GM12878 (cell line): ENCODE results near the gene S1PR3. TPM values are rescaled to one million over a fixed set of nuclear protein-coding genes. Genes with fewer than 3 reads are reported as not detected.

Experiments used
- ATAC-seq: fragments of 200-7000 bp; cut with Tn5 transposase; 3 replicates; pipeline ENCODE4 v1.9.1; 2020; ENCODE audit warnings: mild to moderate bottlenecking, moderate library complexity
- BruUV-seq: library from RNA; stranded (reverse); fragments of 400-500 nt; replicated peaks from 2 replicates; lab custom pipeline; 2021; lab: Mats Ljungman, UMichigan
- CTCF ChIA-PET: fragments of 300-600 bp; sonication (Branson Sonifier 250); formaldehyde crosslinking; extraction: SDS; loops from one replicate; lab custom pipeline; 2021; ENCODE audit warnings: inconsistent platforms; lab: Yijun Ruan, JAX
- POLR2A ChIA-PET: fragments of 350-600 bp; formaldehyde crosslinking; extraction: SDS; loops from one replicate; lab custom pipeline; 2021; ENCODE audit warnings: inconsistent platforms; lab: Charles Lee
- RAD21 ChIA-PET: fragments of 300-600 bp; sonication (Branson Sonifier 250); formaldehyde crosslinking; loops from one replicate; lab custom pipeline; 2023; ENCODE audit warnings: antibody characterized with exemption; ENCODE audit not compliant: unreplicated experiment; lab: Charles Lee
- SMC1A ChIA-PET: fragments of 300-600 bp; sonication (Branson Sonifier 250); formaldehyde crosslinking; loops from one replicate; lab custom pipeline; 2023; ENCODE audit not compliant: unreplicated experiment, uncharacterized antibody; lab: Charles Lee
- DNase-seq: peaks from one replicate; pipeline ENCODE4 v3.0.0-alpha.2; 2011; ENCODE audit warnings: low read depth, low spot score
- FAIRE-seq: peaks from 3 replicates; lab custom pipeline; 2011; peaks lifted over from hg19 to GRCh38; lab: Jason Lieb, UNC
- H2AFZ ChIP-seq: 2 replicates; pipeline ENCODE4 v1.6.0; 2011; ENCODE audit warnings: low read depth, low read length, control low read depth; ENCODE audit not compliant: control insufficient read depth
- H3K27ac ChIP-seq: 2 replicates; pipeline ENCODE4 v1.5.1; 2011; ENCODE audit warnings: control low read depth; ENCODE audit not compliant: control insufficient read depth, insufficient read depth
- H3K27me3 ChIP-seq, 2 experiments: replicated peaks in 1 of 2; 2 replicates each; pipeline versions ENCODE4 v1.6.0 to v1.6.1; 2011; ENCODE audit warnings: low read length in 1 of 2; ENCODE audit not compliant: control insufficient read depth in 2 of 2, insufficient read depth in 2 of 2
- H3K36me3 ChIP-seq, 2 experiments: 2 replicates each; pipeline ENCODE4 v1.5.1; 2011; ENCODE audit warnings: low read length in 1 of 2; ENCODE audit not compliant: control insufficient read depth in 2 of 2, insufficient read depth in 2 of 2
- H3K4me1 ChIP-seq: 2 replicates; pipeline ENCODE4 v1.6.1; 2011; ENCODE audit warnings: mild to moderate bottlenecking, low read length, moderate library complexity, mixed read lengths; ENCODE audit not compliant: control insufficient read depth, insufficient read depth
- H3K4me2 ChIP-seq: 2 replicates; pipeline ENCODE4 v1.6.0; 2011; ENCODE audit warnings: control low read depth; ENCODE audit not compliant: control insufficient read depth, insufficient read depth
- H3K4me3 ChIP-seq: fragments of 200-600 bp; sonication (generic); 2 replicates; pipeline ENCODE4 v1.5.1; 2016
- H3K79me2 ChIP-seq: 2 replicates; pipeline ENCODE4 v1.6.0; 2011; ENCODE audit warnings: low read length; ENCODE audit not compliant: control insufficient read depth, insufficient read depth
- H3K9ac ChIP-seq: 2 replicates; pipeline ENCODE4 v1.8.0; 2011; ENCODE audit warnings: low read length, control low read depth, mixed read lengths; ENCODE audit not compliant: control insufficient read depth, insufficient read depth
- H3K9me3 ChIP-seq: replicated peaks from 3 replicates; pipeline ENCODE4 v1.5.1; 2011; ENCODE audit warnings: mild to moderate bottlenecking, low read length; ENCODE audit not compliant: control insufficient read depth, insufficient read depth
- H4K20me1 ChIP-seq: 2 replicates; pipeline ENCODE4 v1.6.0; 2011; ENCODE audit not compliant: control insufficient read depth, insufficient read depth
- ASH2L ChIP-seq: fragments of 300-600, 200-600 bp; sonication (generic); IDR thresholded peaks from 2 replicates; pipeline ENCODE4 v1.6.1; 2017; ENCODE audit warnings: low read depth, mild to moderate bottlenecking, borderline replicate concordance
- ATF7 ChIP-seq: fragments of 450-650 bp; IDR thresholded peaks from 2 replicates; pipeline ENCODE4 v1.6.1; 2016; ENCODE audit warnings: low read depth, mild to moderate bottlenecking
- CEBPB ChIP-seq, 2 experiments: fragments of 150-350 bp in 1 of 2; IDR thresholded peaks; 2 replicates each; pipeline ENCODE4 v1.6.1; 2012 to 2014; ENCODE audit warnings: low read depth in 2 of 2, low read length in 2 of 2, borderline replicate concordance in 1 of 2, inconsistent platforms in 1 of 2
- CREB1 ChIP-seq: IDR thresholded peaks from 2 replicates; pipeline ENCODE4 v1.6.1; 2012; ENCODE audit warnings: low read depth, mild to moderate bottlenecking, inconsistent platforms
- HCFC1 ChIP-seq: fragments of 150-350 bp; IDR thresholded peaks from 2 replicates; pipeline ENCODE4 v1.6.1; 2014; ENCODE audit warnings: low read length
- HDAC6 ChIP-seq: fragments of 200-600 bp; sonication (generic); IDR thresholded peaks from one replicate; pipeline ENCODE4 v1.8.0; 2017; ENCODE audit warnings: antibody characterized with exemption; ENCODE audit not compliant: unreplicated experiment
- HDGF ChIP-seq: fragments of 450-650 bp; IDR thresholded peaks from 2 replicates; pipeline ENCODE4 v1.6.1; 2016; ENCODE audit warnings: antibody characterized with exemption
- NR2C1 ChIP-seq: fragments of 450-650 bp; IDR thresholded peaks from 2 replicates; pipeline ENCODE4 v1.6.1; 2017; ENCODE audit warnings: antibody characterized with exemption, mild to moderate bottlenecking, moderate library complexity
- SIX5 ChIP-seq: IDR thresholded peaks from 2 replicates; pipeline ENCODE4 v1.6.1; 2011; ENCODE audit warnings: mild to moderate bottlenecking, low read depth, low read length, moderate library complexity; ENCODE audit not compliant: severe bottlenecking
- ZSCAN29 ChIP-seq: fragments of 450-650 bp; IDR thresholded peaks from 2 replicates; pipeline ENCODE4 v1.6.1; 2017; ENCODE audit warnings: mild to moderate bottlenecking, moderate library complexity
- WGBS: methylation state at CpG from one replicate; pipeline ENCODE4 v1.1.6; 2016; ENCODE audit warnings: low lambda C conversion rate; ENCODE audit not compliant: insufficient replicate concordance, insufficient coverage; ENCODE audit errors: missing lambda C conversion rate; 5-methylcytosine and 5-hydroxymethylcytosine counted together
- in situ Hi-C: fragments of 300-500 bp; cut with MboI; formaldehyde crosslinking; loops from 9 replicates; pipeline ENCODE4 v1.14.3; 2018; ENCODE audit warnings: mixed read lengths
- intact Hi-C: fragments of 100-400 bp; cut with micrococcal nuclease; formaldehyde crosslinking; loops from one replicate; pipeline ENCODE4 v1.14.2; 2022; ENCODE audit not compliant: unreplicated experiment
- polyA plus RNA-seq, 11 experiments: library from polyadenylated mRNA; depleted of rRNA in 4 of 11; unstranded in 6 of 11; stranded (reverse) in 5 of 11; fragments of >200 nt; fragmentation: Nextera tagmentation in 4 of 11; fragmentation: Illumina TruSeq in 1 of 11; extraction: Ambion mirVana in 4 of 11; extraction: Trizol in 1 of 11; gene quantifications; 1 replicate in 1 of 11; 2 replicates in 10 of 11; pipeline versions ENCODE4 v1.2.1 to v1.2.3, GENCODE V29; 2011 to 2016; ENCODE audit warnings: inconsistent platforms in 2 of 11, missing spikeins in 2 of 11, low read depth in 1 of 11
- total RNA-seq, 4 experiments: library from RNA; depleted of rRNA in 3 of 4; stranded (reverse); fragments of >200 nt in 3 of 4; fragmentation: Illumina TruSeq in 1 of 4; extraction: Trizol in 1 of 4; gene quantifications; 2 replicates each; pipeline versions ENCODE4 v1.2.1 to v1.2.3, GENCODE V29; 2013 to 2021
- TF ChIP-seq, protein P1 (sequence below), 3 experiments: IDR thresholded peaks in 2 of 3; conservative IDR thresholded peaks in 1 of 3; 2 replicates each; pipeline ENCODE4 v1.5.1; 2011; ENCODE audit warnings: low read depth in 3 of 3, low read length in 3 of 3, mild to moderate bottlenecking in 3 of 3, control low read depth in 2 of 3, moderate library complexity in 2 of 3, inconsistent platforms in 1 of 3, mixed read lengths in 1 of 3; ENCODE audit not compliant: control insufficient read depth in 2 of 3, insufficient read depth in 1 of 3; ENCODE audit errors: extremely low read depth in 1 of 3
- TF ChIP-seq, protein P2 (sequence below): fragments of 450-650 bp; conservative IDR thresholded peaks from 2 replicates; pipeline ENCODE4 v1.6.1; 2017; ENCODE audit warnings: mild to moderate bottlenecking, moderate library complexity
- TF ChIP-seq, protein P3 (sequence below): IDR thresholded peaks from 2 replicates; pipeline ENCODE4 v1.6.1; 2012; ENCODE audit warnings: low read depth, low read length, improper control_type of control experiment
- TF ChIP-seq, protein P4 (sequence below): fragments of 450-650 bp; IDR thresholded peaks from 2 replicates; pipeline ENCODE4 v1.6.1; 2018; ENCODE audit warnings: mild to moderate bottlenecking, low read depth, moderate library complexity; ENCODE audit not compliant: partially characterized antibody

S1PR3 gene
- total and polyA plus RNA-seq, 10 of the 15 experiments (the other 5 are each of a cell fraction or from before 2014, with no cell fraction given) = 0.01 to 0.18 (median 0.01) TPM; not detected in 7

DNA sequence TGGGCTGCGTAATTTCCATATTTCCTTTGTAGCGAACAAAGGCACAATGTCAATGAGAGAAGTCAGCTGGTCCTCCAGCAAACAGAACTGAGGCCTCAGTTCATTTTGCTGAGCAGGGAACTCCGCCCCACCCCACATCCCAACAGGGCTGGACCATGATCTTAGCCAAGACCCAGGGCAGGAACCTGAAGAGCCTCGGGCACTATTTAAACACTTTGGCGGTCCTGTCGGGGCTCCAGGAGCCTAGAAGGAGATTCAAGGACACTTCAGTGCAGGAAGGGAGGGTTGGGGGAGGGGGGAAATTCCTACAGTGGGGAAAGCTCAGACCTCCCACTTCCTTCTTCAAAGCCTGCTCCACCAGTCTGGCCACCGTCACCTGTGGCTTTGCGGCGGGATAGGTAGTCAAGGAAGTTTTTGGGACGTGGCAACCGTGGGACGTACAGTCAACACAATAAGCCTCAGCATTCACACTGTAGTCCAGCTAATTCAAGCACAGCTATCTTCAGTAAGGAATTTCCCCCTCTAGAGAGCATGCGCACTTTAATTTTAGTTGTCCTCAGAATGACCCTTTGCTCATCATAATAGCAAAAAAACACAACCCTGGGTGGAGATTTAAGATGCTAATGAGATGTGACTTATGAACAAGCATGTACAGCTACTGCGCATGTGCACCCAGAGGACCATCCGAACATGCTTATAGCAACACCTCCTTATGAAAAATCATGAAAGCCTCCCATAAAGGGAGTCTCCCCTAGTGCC lies 30.9 kb downstream of the S1PR3 start:
- WGBS = 49% methylated on average over 13 of the region's 15 CpGs
- ATAC-seq = no peak
- DNase-seq = no peak
- no peaks in the 10 kb centered on the region for H3K36me3 ChIP-seq
- no peaks in the 10 kb centered on the region for H4K20me1 ChIP-seq
- ChIA-PET POLR2A (no interaction called here), RAD21 (no interaction called here), SMC1A (interaction anchor here (0.8 kb wide), 1 partner anchor 10 kb away, joined by 3 read pairs; no protein-coding TSS in a partner anchor), CTCF (interaction anchor here (1.7 kb wide), 1 partner anchor 21 kb away, joined by 3 read pairs; no protein-coding TSS in a partner anchor)
- no peak overlapping the region for H3K4me2 ChIP-seq
- no peaks in the 10 kb centered on the region for H3K4me1 ChIP-seq
- H2AFZ ChIP-seq = no peak overlapping the region
- FAIRE-seq = no peak
- no peak overlapping the region for H3K27ac ChIP-seq
- no peaks in the 10 kb centered on the region for H3K9me3 ChIP-seq
- no peaks in the 10 kb centered on the region for H3K27me3 ChIP-seq
- H3K79me2 ChIP-seq = no peaks in the 10 kb centered on the region
- BruUV-seq = no TSS peak
- intact Hi-C loops = no loop called here
- H3K9ac ChIP-seq = no peak overlapping the region
- no peak overlapping the region for H3K4me3 ChIP-seq
- in situ Hi-C loops = no loop called here
- TF ChIP-seq, protein P1, sequence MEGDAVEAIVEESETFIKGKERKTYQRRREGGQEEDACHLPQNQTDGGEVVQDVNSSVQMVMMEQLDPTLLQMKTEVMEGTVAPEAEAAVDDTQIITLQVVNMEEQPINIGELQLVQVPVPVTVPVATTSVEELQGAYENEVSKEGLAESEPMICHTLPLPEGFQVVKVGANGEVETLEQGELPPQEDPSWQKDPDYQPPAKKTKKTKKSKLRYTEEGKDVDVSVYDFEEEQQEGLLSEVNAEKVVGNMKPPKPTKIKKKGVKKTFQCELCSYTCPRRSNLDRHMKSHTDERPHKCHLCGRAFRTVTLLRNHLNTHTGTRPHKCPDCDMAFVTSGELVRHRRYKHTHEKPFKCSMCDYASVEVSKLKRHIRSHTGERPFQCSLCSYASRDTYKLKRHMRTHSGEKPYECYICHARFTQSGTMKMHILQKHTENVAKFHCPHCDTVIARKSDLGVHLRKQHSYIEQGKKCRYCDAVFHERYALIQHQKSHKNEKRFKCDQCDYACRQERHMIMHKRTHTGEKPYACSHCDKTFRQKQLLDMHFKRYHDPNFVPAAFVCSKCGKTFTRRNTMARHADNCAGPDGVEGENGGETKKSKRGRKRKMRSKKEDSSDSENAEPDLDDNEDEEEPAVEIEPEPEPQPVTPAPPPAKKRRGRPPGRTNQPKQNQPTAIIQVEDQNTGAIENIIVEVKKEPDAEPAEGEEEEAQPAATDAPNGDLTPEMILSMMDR (IDR thresholded peaks at IDR 0.05 in 2 of 3, conservative IDR thresholded peaks at IDR 0.05 in 1 of 3; ENCODE audit: control insufficient read depth in 2 of 3, extremely low read depth in 1 of 3, insufficient read depth in 1 of 3, low read depth in 3 of 3, low read length in 3 of 3) = no peak
- TF ChIP-seq ASH2L (no peak), HDAC6 (no peak), NR2C1 (no peak), SIX5 (no peak), HDGF (no peak), ATF7 (no peak), CEBPB (IDR thresholded peaks at IDR 0.05; ENCODE audit: borderline replicate concordance in 1 of 2, low read depth in 2 of 2, low read length in 2 of 2) (no peak), ZSCAN29 (no peak), CREB1 (no peak), HCFC1 (no peak)
- TF ChIP-seq, protein P2, sequence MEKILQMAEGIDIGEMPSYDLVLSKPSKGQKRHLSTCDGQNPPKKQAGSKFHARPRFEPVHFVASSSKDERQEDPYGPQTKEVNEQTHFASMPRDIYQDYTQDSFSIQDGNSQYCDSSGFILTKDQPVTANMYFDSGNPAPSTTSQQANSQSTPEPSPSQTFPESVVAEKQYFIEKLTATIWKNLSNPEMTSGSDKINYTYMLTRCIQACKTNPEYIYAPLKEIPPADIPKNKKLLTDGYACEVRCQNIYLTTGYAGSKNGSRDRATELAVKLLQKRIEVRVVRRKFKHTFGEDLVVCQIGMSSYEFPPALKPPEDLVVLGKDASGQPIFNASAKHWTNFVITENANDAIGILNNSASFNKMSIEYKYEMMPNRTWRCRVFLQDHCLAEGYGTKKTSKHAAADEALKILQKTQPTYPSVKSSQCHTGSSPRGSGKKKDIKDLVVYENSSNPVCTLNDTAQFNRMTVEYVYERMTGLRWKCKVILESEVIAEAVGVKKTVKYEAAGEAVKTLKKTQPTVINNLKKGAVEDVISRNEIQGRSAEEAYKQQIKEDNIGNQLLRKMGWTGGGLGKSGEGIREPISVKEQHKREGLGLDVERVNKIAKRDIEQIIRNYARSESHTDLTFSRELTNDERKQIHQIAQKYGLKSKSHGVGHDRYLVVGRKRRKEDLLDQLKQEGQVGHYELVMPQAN = no peak
- TF ChIP-seq, protein P3, sequence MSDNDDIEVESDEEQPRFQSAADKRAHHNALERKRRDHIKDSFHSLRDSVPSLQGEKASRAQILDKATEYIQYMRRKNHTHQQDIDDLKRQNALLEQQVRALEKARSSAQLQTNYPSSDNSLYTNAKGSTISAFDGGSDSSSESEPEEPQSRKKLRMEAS = no peak
- TF ChIP-seq, protein P4, sequence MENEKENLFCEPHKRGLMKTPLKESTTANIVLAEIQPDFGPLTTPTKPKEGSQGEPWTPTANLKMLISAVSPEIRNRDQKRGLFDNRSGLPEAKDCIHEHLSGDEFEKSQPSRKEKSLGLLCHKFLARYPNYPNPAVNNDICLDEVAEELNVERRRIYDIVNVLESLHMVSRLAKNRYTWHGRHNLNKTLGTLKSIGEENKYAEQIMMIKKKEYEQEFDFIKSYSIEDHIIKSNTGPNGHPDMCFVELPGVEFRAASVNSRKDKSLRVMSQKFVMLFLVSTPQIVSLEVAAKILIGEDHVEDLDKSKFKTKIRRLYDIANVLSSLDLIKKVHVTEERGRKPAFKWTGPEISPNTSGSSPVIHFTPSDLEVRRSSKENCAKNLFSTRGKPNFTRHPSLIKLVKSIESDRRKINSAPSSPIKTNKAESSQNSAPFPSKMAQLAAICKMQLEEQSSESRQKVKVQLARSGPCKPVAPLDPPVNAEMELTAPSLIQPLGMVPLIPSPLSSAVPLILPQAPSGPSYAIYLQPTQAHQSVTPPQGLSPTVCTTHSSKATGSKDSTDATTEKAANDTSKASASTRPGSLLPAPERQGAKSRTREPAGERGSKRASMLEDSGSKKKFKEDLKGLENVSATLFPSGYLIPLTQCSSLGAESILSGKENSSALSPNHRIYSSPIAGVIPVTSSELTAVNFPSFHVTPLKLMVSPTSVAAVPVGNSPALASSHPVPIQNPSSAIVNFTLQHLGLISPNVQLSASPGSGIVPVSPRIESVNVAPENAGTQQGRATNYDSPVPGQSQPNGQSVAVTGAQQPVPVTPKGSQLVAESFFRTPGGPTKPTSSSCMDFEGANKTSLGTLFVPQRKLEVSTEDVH = no peak
